ENCODE data around the gene CHCHD6.

The CHCHD6 gene, protein sequence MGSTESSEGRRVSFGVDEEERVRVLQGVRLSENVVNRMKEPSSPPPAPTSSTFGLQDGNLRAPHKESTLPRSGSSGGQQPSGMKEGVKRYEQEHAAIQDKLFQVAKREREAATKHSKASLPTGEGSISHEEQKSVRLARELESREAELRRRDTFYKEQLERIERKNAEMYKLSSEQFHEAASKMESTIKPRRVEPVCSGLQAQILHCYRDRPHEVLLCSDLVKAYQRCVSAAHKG
- 5.0 to 7.8 reads per million in 2 experiments for total RNA-seq

DNA sequence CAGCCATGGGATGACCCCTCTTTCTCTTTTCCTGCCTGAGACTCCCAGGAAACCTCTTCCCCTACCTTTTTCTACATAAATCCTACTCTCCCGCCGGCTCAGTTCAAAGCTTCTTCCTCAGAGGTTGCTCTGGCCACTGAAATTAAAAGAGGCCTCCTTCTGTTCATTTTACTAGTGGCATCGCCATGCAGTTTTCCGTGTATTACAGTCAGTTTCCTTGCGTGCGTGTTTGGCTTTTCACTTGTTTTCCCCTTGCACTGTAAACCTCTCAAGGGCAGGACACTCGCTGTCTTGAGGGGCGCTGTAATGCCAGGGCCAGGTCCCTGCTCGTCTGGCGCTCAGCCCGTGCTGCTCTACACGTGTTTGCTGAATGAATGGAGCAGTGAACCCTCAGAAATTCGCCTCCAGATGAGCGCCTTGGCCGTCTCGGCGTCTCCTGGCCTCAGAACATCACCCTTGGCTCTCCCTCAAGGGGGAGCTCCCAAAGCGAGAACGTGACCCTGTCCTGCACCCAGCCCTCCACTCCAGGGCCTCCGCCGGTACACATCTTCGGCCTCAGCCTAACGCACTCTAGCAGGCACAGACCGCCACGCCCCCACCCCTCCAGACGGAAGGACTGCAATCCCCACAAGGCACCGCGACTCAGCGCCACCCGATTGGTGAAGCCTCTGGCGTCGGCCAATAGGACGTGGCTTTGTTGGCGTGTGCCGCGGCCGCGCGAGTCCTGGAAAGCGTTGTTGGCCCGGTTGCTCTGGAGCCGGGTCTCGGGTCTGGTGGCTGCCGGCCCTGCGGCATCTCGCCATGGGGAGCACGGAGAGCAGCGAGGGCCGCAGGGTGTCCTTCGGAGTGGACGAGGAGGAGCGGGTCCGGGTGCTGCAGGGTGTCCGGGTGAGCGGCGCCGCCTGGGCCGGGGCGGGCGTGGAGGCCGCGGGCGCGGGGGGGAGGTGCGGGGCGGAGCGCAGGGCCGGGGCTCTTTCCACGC is at the start of gene CHCHD6:
CHCHD6 (plus strand) TSS at position 729 of the 982 bp plus-strand sequence; CDS start at position 802, 73 bp downstream.
- peak; percentile 92 for DNase-seq (ENCODE audit: low read depth)

DNA sequence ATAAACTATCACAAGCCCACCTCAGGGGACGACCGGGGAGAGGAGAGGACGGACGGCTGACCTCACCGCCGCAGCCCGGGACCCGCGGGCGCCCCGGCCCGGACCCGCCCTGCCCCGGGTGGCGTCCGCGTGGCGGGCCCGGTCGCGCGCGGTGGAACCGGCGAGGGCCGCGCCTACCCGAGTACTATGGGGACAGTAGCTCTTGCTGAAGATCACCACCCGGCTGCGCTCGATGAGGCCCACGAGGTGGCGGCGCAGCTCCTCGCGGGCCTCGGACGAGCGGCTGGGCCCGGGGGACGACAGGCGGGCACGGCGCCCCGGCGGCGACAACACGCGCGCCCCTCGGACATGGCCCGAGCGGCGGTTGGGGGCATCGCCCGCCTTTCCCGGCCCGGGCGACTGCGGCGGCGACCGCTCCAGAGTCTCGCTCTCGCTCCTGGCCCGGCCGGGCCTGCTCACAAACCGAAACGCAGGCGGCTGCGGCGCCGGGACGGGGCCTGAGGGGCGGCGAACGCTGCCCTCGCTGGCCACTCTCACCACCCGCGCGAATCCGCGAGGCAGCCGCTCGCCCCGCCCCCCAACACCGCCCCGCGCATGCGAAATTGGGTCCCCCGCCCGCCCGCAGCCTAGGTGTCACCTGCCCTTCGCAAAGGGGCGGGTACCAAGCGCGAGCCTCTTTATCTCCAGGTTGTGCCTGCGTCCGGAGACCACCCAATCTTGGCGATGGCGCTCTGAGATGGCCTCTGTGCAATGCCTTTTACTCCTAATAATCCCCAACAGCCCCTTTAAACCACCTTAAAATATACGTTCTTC is 49.3 kb upstream of the CHCHD6 start, which contains the start of gene TXNRD3:
TXNRD3 (minus strand) TSS at position 554 of the 813 bp plus-strand sequence.
- DNase-seq (ENCODE audit: low read depth): peak; percentile 53

DNA sequence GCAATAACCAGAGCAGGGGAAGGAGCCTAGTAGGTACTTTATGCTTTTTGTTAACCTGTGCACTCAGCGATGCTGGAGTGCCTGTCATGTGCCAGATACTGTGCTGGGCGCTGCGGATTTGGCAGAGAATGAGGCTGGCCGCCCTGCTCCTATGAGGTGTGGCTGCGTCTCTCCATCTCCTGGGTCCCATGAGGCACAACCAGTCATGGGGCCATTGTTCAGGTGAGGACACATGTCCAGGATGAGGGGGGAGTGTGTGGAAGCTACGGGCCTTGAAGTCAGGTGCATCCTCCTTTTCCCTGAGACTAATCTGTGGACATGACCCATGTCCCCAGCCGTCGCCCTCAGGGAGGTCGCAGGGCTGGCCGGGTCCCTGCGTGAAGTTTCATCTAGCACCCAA is 48.2 kb upstream of the CHCHD6 start:
- DNase-seq (ENCODE audit: low read depth): no peak

DNA sequence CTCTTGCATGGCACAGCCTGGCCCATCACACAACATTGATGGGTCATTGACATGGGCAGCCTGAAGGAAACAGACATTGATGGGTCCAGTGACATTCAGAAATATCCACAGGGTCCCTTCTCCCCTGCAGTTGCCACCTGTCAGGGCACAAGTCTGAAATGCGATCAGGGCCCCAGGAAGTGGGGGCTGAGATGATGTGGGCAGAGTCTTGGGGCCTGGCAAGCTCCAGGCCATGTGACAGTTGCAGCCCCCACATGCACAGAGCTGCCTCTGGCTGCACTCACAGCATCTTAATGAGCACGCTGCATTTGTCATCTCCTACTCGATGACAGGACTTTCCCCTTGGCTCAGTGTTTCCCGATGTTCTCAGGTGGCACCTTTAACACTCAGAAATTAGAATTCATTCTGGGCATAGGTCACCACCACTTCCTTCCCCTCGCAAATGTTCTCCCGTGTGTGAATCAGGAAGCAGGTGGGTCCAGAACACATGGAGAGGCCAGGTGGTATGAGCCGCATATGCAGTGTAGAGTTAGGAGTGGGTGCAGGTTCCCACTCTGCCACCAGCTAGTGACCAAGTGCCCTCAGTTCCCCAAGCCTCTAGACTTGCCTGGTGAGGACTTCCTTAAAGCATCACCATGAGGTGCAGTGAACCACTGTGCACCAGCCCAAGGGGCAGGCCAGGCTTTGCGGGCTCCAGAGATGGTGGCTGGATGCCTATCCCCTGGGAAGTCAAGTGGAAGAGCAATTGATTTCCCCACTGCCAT is 47.5 kb upstream of the CHCHD6 start:
- DNase-seq (ENCODE audit: low read depth): no peak

DNA sequence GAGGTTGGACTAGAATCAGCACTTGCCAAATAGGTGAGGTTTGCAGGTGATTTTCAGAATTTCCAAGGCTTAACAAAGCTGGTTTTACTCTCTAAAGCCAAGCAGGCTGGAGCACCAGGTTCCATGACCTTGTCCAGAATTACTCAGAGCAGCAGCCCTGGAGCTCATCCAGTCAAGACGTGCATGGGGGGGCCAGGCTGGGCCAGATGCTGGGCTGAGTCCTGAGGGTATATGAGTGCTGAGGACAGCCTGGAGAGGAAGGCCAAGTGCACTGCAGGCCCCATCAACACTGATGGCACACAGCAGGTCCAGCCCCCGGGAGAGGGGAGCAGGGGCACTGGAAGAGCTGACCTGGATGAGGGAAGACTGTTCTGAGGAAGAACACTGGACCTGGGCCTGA is 46.1 kb upstream of the CHCHD6 start:
- no peak for DNase-seq (ENCODE audit: low read depth)

DNA sequence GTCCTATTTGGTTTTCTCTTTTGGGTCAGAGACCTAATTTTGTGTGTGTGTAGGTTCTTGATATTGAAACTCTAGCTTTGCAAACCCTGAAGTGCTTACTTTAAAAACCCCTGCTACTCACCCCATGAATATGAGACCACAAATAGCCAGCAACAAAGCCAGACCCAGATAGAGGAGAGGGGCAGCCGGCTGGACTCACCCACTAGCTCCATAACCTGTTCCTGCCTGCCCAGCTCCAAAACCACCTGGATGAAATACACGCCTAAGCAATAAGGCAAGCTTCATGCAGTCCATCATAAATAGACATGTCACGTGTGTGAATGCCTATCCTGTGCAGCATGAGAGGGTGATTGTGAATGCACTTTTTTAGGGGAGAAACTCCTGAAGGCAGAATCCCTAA is 45.5 kb upstream of the CHCHD6 start:
- DNase-seq (ENCODE audit: low read depth): no peak

DNA sequence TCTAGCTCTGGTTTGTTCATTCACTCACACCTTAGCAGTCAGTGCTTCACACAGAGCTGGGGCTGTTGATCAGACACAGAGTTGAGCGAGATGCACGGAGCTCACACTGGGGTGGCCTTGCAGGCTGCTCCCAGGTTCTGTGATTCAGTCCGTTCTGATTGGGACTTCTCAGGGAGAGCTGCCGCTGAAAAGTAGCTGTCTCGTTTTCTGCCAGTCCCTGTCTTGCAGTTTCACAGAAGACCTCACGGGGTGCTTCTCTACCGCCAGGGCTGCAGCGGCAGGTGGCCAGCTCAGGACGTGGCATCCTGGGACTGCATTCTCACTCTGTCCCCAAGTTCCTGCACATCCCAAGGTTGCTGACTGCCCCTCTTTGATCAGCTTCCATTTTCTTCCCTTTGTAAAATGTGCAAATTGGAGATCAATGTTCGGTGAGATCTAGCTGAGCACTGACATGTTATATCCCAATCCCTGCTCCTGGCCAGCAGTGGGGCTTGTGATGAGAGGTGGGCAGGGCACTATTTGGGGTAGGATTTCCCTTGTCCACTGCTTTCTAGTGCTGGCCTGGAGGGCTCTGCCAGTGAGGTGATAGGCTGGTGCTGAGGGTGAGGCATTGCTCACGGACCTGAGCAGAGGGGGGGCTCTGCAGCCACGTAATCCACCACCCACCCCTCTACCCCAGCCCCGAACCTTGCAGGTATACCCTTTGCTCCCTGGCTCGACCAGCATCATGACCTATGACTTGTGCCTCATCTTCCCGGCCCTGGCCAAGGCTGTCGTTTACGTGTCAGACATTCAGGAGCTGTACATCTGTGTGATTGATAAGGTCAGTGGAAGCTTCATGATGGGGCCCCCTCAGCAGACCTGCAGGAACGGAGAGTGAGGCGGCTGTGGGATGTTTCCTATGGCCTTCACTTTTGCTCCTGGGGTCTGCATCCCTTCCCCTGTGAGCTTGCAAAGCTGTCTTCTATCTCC is 43.8 kb upstream of the CHCHD6 start:
- no peak for DNase-seq (ENCODE audit: low read depth)

DNA sequence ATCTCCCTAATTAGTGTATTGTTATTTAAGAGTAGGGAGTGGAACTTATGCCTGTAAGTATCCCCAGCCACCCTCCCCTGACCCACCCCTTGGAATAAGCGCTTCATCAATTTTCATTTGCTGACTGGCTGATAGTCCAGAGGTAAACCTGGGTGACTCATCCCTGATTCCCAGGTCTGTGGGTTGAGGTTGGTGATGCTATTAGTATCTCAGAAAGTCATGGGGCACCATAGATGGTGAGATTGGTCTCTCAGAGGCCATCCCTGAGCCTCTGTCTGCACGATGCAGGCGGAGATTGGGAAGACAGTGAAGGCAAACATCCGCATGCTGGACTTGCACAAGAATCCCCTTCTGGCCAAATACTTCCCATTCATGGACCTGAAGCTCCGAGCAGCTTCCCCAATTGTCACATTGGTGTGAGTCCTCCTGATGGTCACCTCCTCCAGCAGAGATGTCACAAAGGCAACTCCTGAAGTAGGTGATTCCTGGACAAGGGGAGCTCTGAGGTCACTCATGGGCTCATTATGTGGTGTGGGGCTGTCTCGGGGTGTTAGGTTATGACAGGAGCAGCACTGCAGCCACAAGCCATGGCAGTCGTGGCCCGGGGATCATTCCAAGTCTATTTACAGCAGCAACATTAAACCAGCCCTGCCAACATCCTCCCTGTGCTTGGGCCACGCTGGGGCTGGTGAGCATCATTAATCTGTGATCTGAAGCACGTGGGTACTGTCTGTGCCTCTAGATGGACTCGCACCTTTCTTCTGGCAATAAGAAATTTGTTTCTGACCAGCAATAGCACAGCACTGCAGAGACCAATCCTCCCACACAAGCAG is 42.3 kb upstream of the CHCHD6 start:
- no peak for DNase-seq (ENCODE audit: low read depth)

DNA sequence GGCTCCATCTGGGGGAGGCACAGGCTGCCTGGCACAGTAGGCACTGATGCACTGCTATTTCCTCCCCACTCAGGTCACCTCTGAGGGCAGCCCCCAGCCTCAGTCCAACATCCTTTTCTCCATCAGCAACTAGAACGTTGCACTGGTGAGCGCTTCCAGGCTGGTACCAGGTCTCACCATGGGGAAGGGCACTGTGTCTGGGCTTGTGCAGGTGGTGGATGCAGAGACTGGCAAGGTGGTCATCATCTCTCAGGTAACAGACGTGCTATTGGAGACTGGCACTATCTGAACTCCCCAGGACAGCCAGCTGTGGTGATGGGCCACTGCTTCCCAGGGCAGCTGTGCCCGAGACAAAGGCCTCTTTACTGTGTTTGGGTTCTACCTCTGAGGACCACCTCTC is 40.8 kb upstream of the CHCHD6 start:
- no peak for DNase-seq (ENCODE audit: low read depth)

DNA sequence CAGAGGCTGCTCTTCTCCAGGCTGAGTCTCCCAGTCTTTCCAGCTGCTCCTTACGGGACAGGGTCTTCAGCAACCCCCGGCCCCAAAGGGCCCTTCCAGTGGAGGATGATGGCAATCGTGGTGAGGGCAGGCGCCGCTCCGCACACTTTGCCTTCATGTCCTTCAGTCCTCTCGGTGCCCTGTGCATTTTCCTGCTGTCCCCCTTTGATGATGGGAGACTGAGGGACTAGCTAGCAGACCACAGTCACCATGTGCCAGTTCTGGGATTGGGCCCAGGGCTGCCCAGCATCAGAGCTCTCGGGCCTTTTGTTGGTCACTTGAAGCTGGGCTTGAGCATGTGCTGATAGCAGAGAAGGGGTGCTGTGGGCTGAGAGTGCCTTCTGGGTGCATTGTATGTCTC is 40.3 kb upstream of the CHCHD6 start:
- no peak for DNase-seq (ENCODE audit: low read depth)

DNA sequence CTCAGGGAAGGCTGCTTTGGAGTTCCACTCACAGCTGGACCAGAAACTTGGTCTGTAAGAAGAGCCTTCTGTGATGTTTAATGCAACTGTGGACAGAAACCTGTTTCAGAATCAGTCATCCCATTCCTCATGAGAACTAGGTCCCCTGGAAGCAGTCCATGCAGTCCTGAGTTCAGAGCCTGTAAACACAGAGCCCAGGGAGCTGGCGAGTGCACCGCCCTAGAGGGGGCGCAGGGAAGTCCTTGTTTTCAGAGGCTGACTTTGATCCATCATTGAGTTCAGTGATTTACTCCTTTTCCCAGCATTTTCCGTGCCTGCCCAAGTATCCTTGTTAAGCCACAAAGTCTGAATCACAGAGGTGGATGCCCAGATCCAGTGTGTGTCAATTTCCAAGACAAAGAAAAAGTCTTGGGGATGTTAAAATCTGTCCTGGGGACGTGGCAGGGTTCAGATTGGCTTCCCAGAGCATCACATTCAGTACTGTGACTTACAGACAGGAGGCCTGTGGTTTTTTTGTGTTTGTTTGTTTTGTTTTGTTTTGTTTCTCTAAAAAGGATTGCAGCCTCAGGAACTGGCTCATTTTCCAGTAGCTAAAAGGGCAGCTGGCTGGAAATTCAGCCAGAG is 39.3 kb upstream of the CHCHD6 start:
- no peak for DNase-seq (ENCODE audit: low read depth)

DNA sequence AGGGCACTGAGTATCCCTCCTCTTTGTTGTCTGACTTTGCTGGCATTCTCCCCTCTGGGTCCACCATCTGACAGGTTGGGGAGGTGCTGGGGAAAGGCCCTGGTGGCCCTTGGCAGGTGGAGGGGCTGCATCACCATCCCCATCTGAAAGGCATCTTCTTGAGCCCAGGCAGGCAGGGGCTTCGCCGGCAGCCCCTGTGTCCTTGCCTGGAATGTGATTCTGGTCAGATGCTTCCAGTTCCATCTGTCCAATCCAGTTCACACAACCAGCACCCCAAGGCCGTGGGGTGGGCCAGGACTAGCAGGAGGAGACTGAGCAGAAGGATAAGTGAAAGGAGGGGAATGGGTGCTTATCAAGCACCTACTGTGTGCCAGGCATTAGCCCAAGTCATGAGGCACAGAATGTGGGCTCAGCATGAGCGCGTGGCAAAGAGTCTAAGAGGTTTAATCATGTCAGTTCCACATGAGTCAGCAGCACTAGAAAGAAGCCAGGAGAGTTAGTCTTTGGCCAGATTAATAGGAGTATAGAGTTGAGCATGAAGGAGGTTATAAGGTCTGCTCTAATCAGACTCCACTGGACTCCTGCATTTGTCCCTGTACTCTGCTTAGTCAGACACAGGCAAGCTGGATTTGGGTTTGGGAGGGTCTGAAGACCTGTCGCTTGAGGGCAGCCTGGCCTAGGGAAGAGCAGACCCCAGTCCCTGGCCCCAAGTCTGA is 38.7 kb upstream of the CHCHD6 start:
- no peak for DNase-seq (ENCODE audit: low read depth)

DNA sequence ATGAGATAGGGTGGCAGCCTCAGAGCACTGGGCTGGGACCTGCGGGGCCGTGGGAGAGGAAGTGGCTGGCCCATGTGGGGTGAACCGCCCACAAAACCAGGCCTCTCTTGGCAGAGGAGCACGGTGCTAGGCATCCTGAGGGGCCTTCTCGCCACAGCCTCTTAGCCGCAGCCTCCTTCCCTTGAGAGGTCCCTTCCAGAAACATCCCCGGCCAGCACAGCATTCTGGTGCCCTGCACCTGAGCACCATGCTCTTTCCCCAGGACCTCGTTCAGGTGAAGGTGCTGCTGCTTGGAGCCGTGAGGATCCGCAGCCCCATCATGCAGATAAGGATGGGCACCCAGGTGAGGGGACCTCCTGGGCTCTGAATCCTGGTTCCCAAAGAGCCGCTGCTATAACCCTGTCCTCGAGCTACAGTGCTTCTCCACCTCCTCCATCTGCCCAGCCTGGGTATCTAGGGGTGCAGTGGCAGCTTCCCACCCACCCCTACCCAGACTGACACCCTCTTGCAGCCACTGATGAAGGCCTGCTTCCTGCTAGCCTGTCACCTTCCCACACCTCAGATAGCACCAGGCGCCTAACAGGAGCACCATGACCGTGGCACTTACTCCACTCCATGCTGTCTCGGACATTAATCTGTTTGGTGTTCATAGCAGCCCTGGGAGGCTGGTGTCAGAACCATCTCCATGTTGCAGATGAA is 37.9 kb upstream of the CHCHD6 start:
- DNase-seq (ENCODE audit: low read depth): no peak

DNA sequence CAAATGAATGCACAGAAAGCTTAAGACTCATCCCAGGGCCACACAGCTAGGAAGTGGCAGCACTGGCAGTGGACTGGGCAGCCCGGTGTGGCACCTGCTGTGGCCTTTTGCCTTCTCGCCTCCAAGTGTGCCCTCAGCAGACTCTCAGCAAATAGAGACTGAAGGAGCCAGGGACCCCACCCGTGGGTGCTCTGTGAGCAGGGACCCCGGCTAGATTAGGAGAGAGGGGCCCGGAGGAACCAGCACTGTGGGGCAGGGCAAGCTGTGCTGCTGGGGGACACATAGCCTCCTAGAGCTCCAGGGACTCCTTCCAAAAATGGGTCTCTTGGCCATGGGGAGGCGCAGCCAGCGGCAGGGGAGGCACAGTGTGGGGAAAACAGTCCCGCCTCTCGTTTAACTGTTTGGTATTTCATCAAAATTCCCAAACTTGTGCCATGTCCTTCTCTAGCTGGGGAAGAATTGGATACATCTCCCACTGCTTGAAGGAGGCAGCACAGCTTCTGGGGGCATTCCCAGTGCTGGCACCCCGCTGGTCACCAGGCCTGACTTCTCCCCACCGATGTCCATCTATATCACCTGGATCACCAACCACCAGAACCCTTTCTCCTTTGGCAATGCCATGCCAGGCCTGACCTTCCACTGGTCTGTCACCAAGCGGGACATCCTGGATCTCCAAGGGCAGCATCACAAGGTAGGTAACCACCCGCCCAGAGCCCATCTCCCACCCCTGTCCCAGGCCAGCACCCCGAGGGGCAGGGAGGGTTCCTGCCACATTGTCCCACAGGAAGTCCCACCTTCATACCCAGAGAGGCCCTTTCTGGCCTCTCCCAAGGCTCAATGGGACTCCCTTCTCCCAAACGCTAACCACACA is 37.1 kb upstream of the CHCHD6 start:
- DNase-seq (ENCODE audit: low read depth): no peak

DNA sequence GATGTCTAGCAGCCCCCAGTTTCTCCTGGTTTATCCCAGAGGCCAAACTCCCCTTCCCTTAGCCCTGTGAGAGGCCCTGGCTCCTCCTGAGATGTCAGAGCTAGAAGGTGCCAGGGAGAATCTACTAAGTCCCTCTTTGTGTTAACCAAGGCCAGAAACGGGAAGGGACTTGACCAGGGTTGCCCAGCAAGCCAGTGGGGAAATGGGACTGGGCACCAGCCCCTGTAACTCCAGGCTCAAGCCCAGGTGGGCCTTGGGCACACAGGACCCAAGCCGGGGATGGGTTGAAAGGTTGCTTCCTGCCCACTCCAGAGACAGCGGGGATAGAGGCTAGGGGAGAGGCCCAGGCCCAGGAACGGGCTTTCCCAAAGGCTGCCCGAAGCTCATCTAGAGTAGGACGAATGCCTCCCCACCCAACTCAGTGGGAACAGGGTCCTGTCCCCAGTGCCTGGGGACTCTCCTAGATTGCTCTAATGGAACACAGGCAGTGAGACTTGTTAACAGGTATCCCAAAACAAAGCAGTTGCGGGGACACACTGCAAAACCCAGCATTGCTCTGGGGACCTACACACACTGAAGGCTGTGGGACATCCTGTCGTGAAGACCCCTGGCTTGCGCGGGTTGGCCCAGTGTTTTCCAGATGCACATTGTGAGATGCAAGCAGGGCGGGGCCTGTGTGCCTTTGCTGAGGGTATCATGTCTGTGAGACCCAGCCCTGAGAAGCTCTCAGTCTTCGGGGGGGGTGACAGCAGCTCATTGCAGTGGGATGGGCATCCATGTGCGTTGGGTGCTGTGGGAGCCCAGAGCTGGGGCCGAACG is 36.2 kb upstream of the CHCHD6 start:
- DNase-seq (ENCODE audit: low read depth): no peak

All from T follicular helper cell (primary cell).